H1 (cell line): ENCODE measurements around the gene CYSRT1. TPM values are rescaled to one million over a fixed set of nuclear protein-coding genes. Genes with fewer than 3 reads are reported as not detected.

ENCODE experiments used
- CTCF ChIA-PET: fragments of 300-600 bp; sonication (Branson Sonifier 250); formaldehyde crosslinking; loops from one replicate; lab custom pipeline; 2021; ENCODE audit not compliant: partially characterized antibody; lab: Charles Lee
- POLR2A ChIA-PET: fragments of 300-600 bp; sonication (Branson Sonifier 250); formaldehyde crosslinking; loops from one replicate; lab custom pipeline; 2021; ENCODE audit warnings: inconsistent platforms; ENCODE audit not compliant: partially characterized antibody; lab: Charles Lee
- DNase-seq, 2 experiments: peaks; one replicate each; pipeline versions ENCODE4 v3.0.0 to v3.0.0-alpha.2; 2010 to 2022; ENCODE audit warnings: low spot score in 2 of 2, low read depth in 1 of 2, mixed read lengths in 1 of 2
- FAIRE-seq: peaks from 2 replicates; lab custom pipeline; 2011; peaks lifted over from hg19 to GRCh38; lab: Jason Lieb, UNC
- H2AFZ ChIP-seq: 2 replicates; pipeline ENCODE4 v1.8.1; 2012; ENCODE audit warnings: low read length, inconsistent platforms
- H2AK5ac ChIP-seq: 2 replicates; pipeline ENCODE4 v1.6.1; 2013; ENCODE audit warnings: low read depth, low read length
- H2BK120ac ChIP-seq: replicated peaks from 2 replicates; pipeline ENCODE3; 2013; ENCODE audit warnings: low read depth, low read length, inconsistent platforms
- H2BK12ac ChIP-seq: 2 replicates; pipeline ENCODE4 v1.6.1; 2013; ENCODE audit warnings: low read depth, low read length
- H2BK15ac ChIP-seq: 2 replicates; pipeline ENCODE4 v1.6.1; 2013; ENCODE audit warnings: low read length
- H2BK20ac ChIP-seq: 2 replicates; pipeline ENCODE4 v1.6.1; 2013; ENCODE audit warnings: low read length
- H2BK5ac ChIP-seq: 2 replicates; pipeline ENCODE4 v1.6.1; 2013; ENCODE audit warnings: low read depth, low read length
- H3K14ac ChIP-seq: 2 replicates; pipeline ENCODE4 v1.6.1; 2013; ENCODE audit warnings: inconsistent platforms; ENCODE audit not compliant: insufficient read length
- H3K18ac ChIP-seq: 2 replicates; pipeline ENCODE4 v1.6.1; 2013; ENCODE audit warnings: low read length; ENCODE audit errors: extremely low read depth
- H3K23ac ChIP-seq: 2 replicates; pipeline ENCODE4 v1.6.1; 2013; ENCODE audit warnings: inconsistent platforms; ENCODE audit not compliant: insufficient read length
- H3K23me2 ChIP-seq: 2 replicates; pipeline ENCODE4 v1.6.1; 2013; ENCODE audit warnings: low read depth, low read length
- H3K27ac ChIP-seq: 2 replicates; pipeline ENCODE4 v1.6.1; 2011; ENCODE audit warnings: low read depth, low read length, inconsistent platforms
- H3K27me3 ChIP-seq, 4 experiments: replicated peaks in 1 of 4; 1 replicate in 1 of 4; 2 replicates in 3 of 4; pipeline versions ENCODE4 v1.6.1 to v1.8.1; 2011 to 2013; ENCODE audit warnings: low read length in 3 of 4, mild to moderate bottlenecking in 3 of 4, inconsistent platforms in 2 of 4, mixed read lengths in 2 of 4, moderate library complexity in 1 of 4; ENCODE audit not compliant: control insufficient read depth in 3 of 4, insufficient read depth in 3 of 4; ENCODE audit errors: extremely low read depth in 1 of 4
- H3K36me3 ChIP-seq, 4 experiments: 2 replicates each; pipeline versions ENCODE4 v1.6.1 to v1.8.1; 2011 to 2013; ENCODE audit warnings: mild to moderate bottlenecking in 4 of 4, low read length in 3 of 4, moderate library complexity in 2 of 4, control low read depth in 1 of 4, inconsistent platforms in 1 of 4; ENCODE audit not compliant: insufficient read depth in 4 of 4, control insufficient read depth in 2 of 4
- H3K4ac ChIP-seq: replicated peaks from 2 replicates; pipeline ENCODE3; 2013; ENCODE audit warnings: low read length, low read depth, mixed read lengths, inconsistent platforms; ENCODE audit not compliant: insufficient read length
- H3K4me1 ChIP-seq, 4 experiments: replicated peaks in 1 of 4; 1 replicate in 1 of 4; 2 replicates in 3 of 4; pipeline versions ENCODE4 v1.6.1 to v1.8.1; 2011 to 2013; ENCODE audit warnings: low read length in 3 of 4, inconsistent platforms in 2 of 4, mixed read lengths in 1 of 4; ENCODE audit not compliant: insufficient read depth in 4 of 4, control insufficient read depth in 3 of 4
- H3K4me2 ChIP-seq, 2 experiments: 2 replicates each; pipeline versions ENCODE4 v1.6.1 to v1.8.1; 2011 to 2013; ENCODE audit warnings: low read depth in 2 of 2, low read length in 2 of 2, control low read depth in 1 of 2, inconsistent platforms in 1 of 2, mild to moderate bottlenecking in 1 of 2; ENCODE audit not compliant: insufficient read depth in 1 of 2
- H3K4me3 ChIP-seq, 4 experiments: fragments of 200-600, 300-600 bp in 1 of 4; sonication (generic), shearing (Covaris generic), sonication (Bioruptor Twin) in 1 of 4; 2 replicates each; pipeline versions ENCODE4 v1.5.1 to v1.8.1; 2011 to 2016; ENCODE audit warnings: low read length in 4 of 4, low read depth in 3 of 4, control low read depth in 2 of 4, inconsistent platforms in 2 of 4, mild to moderate bottlenecking in 2 of 4, mixed read lengths in 1 of 4, moderate library complexity in 1 of 4; ENCODE audit not compliant: insufficient read depth in 2 of 4; ENCODE audit errors: extremely low read depth in 1 of 4
- H3K56ac ChIP-seq: replicated peaks from 2 replicates; pipeline ENCODE3; 2013; ENCODE audit warnings: low read depth, mild to moderate bottlenecking, mixed read lengths, low read length, inconsistent platforms; ENCODE audit not compliant: insufficient read length
- H3K79me1 ChIP-seq: 2 replicates; pipeline ENCODE4 v1.6.1; 2013; ENCODE audit warnings: low read depth, low read length, control low read depth
- H3K79me2 ChIP-seq, 2 experiments: 2 replicates each; pipeline versions ENCODE4 v1.6.1 to v1.8.1; 2012 to 2013; ENCODE audit warnings: low read length in 2 of 2, mild to moderate bottlenecking in 2 of 2, inconsistent platforms in 1 of 2; ENCODE audit not compliant: insufficient read depth in 2 of 2, control insufficient read depth in 1 of 2
- H3K9ac ChIP-seq, 4 experiments: replicated peaks in 1 of 4; 1 replicate in 1 of 4; 2 replicates in 3 of 4; pipeline versions ENCODE4 v1.6.1 to v1.8.1; 2011 to 2013; ENCODE audit warnings: low read depth in 3 of 4, low read length in 3 of 4, control low read depth in 2 of 4, mild to moderate bottlenecking in 2 of 4, moderate library complexity in 2 of 4, inconsistent platforms in 1 of 4; ENCODE audit errors: extremely low read depth in 1 of 4
- H3K9me3 ChIP-seq, 2 experiments: 2 replicates each; pipeline versions ENCODE4 v1.6.1 to v1.8.1; 2012 to 2013; ENCODE audit warnings: mild to moderate bottlenecking in 2 of 2, moderate library complexity in 2 of 2, control low read depth in 1 of 2, inconsistent platforms in 1 of 2, low read depth in 1 of 2, low read length in 1 of 2, mixed read lengths in 1 of 2; ENCODE audit not compliant: insufficient read depth in 2 of 2
- H4K20me1 ChIP-seq, 2 experiments: replicated peaks in 1 of 2; 2 replicates each; pipeline versions ENCODE3 to v1.8.1; 2011 to 2013; ENCODE audit warnings: inconsistent platforms in 2 of 2, low read length in 2 of 2, mild to moderate bottlenecking in 1 of 2; ENCODE audit not compliant: insufficient read depth in 2 of 2, control insufficient read depth in 1 of 2
- H4K5ac ChIP-seq: 2 replicates; pipeline ENCODE4 v1.6.1; 2013; ENCODE audit warnings: low read length, low read depth, mixed read lengths, inconsistent platforms; ENCODE audit not compliant: insufficient read length
- H4K8ac ChIP-seq: 2 replicates; pipeline ENCODE4 v1.8.0; 2013; ENCODE audit warnings: mild to moderate bottlenecking, moderate library complexity, low read length, inconsistent platforms; ENCODE audit not compliant: insufficient read depth; ENCODE audit errors: extremely low read depth
- H4K91ac ChIP-seq: replicated peaks from 2 replicates; pipeline ENCODE3; 2013; ENCODE audit warnings: low read length, mixed read lengths, inconsistent platforms; ENCODE audit not compliant: insufficient read length
- BCL11A ChIP-seq, 2 experiments: IDR thresholded peaks; one replicate each; pipeline ENCODE4 v1.6.1; 2011; ENCODE audit warnings: low read depth in 2 of 2, low read length in 2 of 2, mild to moderate bottlenecking in 2 of 2
- CREB1 ChIP-seq: IDR thresholded peaks from 2 replicates; pipeline ENCODE4 v1.6.1; 2012; ENCODE audit warnings: inconsistent platforms
- HDAC6 ChIP-seq: IDR thresholded peaks from one replicate; pipeline ENCODE4 v1.7.1; 2012; ENCODE audit warnings: low read depth, mild to moderate bottlenecking, inconsistent platforms, low read length, moderate library complexity
- PHF8 ChIP-seq: fragments of 200-600 bp; sonication (generic); conservative IDR thresholded peaks from 2 replicates; pipeline ENCODE4 v1.7.1; 2012; ENCODE audit warnings: low read depth, mild to moderate bottlenecking, inconsistent platforms, low read length, moderate library complexity
- POLR2AphosphoS5 ChIP-seq: IDR thresholded peaks from 2 replicates; pipeline ENCODE4 v1.6.1; 2011; ENCODE audit warnings: low read depth, low read length
- RAD21 ChIP-seq, 2 experiments: IDR thresholded peaks in 1 of 2; conservative IDR thresholded peaks in 1 of 2; 2 replicates each; pipeline ENCODE4 v1.6.1; 2011; ENCODE audit warnings: low read depth in 2 of 2, low read length in 2 of 2, improper control_type of control experiment in 1 of 2, inconsistent platforms in 1 of 2, mild to moderate bottlenecking in 1 of 2, moderate library complexity in 1 of 2
- TAF1 ChIP-seq: IDR thresholded peaks from 2 replicates; pipeline ENCODE4 v1.6.1; 2011; ENCODE audit warnings: mild to moderate bottlenecking, low read depth, low read length
- WGBS, 2 experiments: shearing (Covaris generic) in 1 of 2; methylation state at CpG; one replicate each; pipeline versions ENCODE4 v1.1.6 to v1.1.7; 2013 to 2015; ENCODE audit warnings: low lambda C conversion rate in 2 of 2, mixed read lengths in 2 of 2, inconsistent platforms in 1 of 2, low coverage in 1 of 2, missing lambda C conversion rate in 1 of 2; ENCODE audit not compliant: insufficient replicate concordance in 2 of 2, insufficient coverage in 1 of 2, insufficient read length in 1 of 2; ENCODE audit errors: extremely low coverage in 1 of 2, missing lambda C conversion rate in 1 of 2; 5-methylcytosine and 5-hydroxymethylcytosine counted together
- polyA plus RNA-seq, 7 experiments: library from polyadenylated mRNA; depleted of rRNA in 3 of 7; stranded (reverse) in 5 of 7; unstranded in 2 of 7; fragments of >200 nt in 5 of 7; fragments of 200-250 nt in 2 of 7; gene quantifications; 1 replicate in 5 of 7; 2 replicates in 1 of 7; 4 replicates in 1 of 7; pipeline versions ENCODE4 v1.2.1 to v1.2.3, GENCODE V29; 2011 to 2013; ENCODE audit warnings: missing spikeins in 2 of 7, mixed read lengths in 2 of 7
- total RNA-seq: library from RNA; stranded (reverse); fragmentation: NEBNext Ultra II Directional; extraction: Animal tissue kit (Norgen Biotek cat#: 25700); gene quantifications from 2 replicates; pipeline ENCODE4 v1.2.1, GENCODE V29; 2021
- TF ChIP-seq, protein P1 (sequence below): IDR thresholded peaks from 2 replicates; pipeline ENCODE4 v1.6.1; 2011; ENCODE audit warnings: low read depth, mild to moderate bottlenecking, low read length; ENCODE audit not compliant: insufficient read depth

The CYSRT1 gene
- total and polyA plus RNA-seq, 2 of the 8 experiments (the other 6 are each of a cell fraction or from before 2014, with no cell fraction given): 1.0 to 6.5 TPM

- H2BK120ac ChIP-seq: no peak overlapping the region
- no peak overlapping the region for H3K18ac ChIP-seq
- H3K14ac ChIP-seq: no peak overlapping the region
- no peak overlapping the region for H3K4ac ChIP-seq
- H3K27ac ChIP-seq: no peak overlapping the region
- no peak overlapping the region for H3K9ac ChIP-seq
- no peak for TF ChIP-seq BCL11A (IDR thresholded peaks at IDR 0.05; ENCODE audit: low read depth in 2 of 2, low read length in 2 of 2)
- no peak for TF ChIP-seq HDAC6
- no peak for TF ChIP-seq CREB1
- no peak for TF ChIP-seq PHF8
- no peak for TF ChIP-seq TAF1
- TF ChIP-seq RAD21 (IDR thresholded peaks at IDR 0.05 in 1 of 2, conservative IDR thresholded peaks at IDR 0.05 in 1 of 2; ENCODE audit: low read depth in 2 of 2, low read length in 2 of 2): no peak
- TF ChIP-seq, protein P1, sequence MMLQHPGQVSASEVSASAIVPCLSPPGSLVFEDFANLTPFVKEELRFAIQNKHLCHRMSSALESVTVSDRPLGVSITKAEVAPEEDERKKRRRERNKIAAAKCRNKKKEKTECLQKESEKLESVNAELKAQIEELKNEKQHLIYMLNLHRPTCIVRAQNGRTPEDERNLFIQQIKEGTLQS: no peak
- no peak for TF ChIP-seq POLR2AphosphoS5
- TF ChIP-seq, all 59 proteins: peak for 0
- H3K79me1 ChIP-seq: no peaks in the 10 kb centered on the region
- H3K79me2 ChIP-seq: no peaks in the 10 kb centered on the region
- H2BK20ac ChIP-seq: no peak overlapping the region
- POLR2A ChIA-PET: interaction anchor here (47.8 to 69.9 kb wide), 2 partner anchors 7 to 29 kb away, joined by 1462 read pairs; partner anchors contain the start of genes CYSRT1, NDOR1, NELFB and RNF208
- no peak overlapping the region for H3K23ac ChIP-seq
- no peak overlapping the region for H4K5ac ChIP-seq
- CTCF ChIA-PET: interaction anchor here (2.2 to 5.3 kb wide), 3 partner anchors 10 to 27 kb away, joined by 8 to 29 read pairs (median 10); a partner anchor contains a TSS
- peak overlapping the region; percentile 44; the same call in 1 of the 2 replicates for H2BK5ac ChIP-seq
- H2BK15ac ChIP-seq: no peak overlapping the region
- no peak overlapping the region for H4K91ac ChIP-seq
- H4K8ac ChIP-seq: peak overlapping the region; percentile 62; the same call in 1 of the 2 replicates
- no peak overlapping the region for H2AK5ac ChIP-seq
- H3K23me2 ChIP-seq: no peaks in the 10 kb centered on the region
- DNase-seq: no peak
- H2BK12ac ChIP-seq: no peak overlapping the region
- H4K20me1 ChIP-seq: peaks cover 0 to 10% of the 10 kb centered on the region in 2 experiments
- H3K4me3 ChIP-seq: no peak overlapping the region
- FAIRE-seq: no peak
- H2AFZ ChIP-seq: no peak overlapping the region
- WGBS, 2 experiments: 95% methylated on average over 22 of the region's 22 CpGs; no CpG with 5 or more reads in 1 of the 2 experiments
- H3K27me3 ChIP-seq: no peaks in the 10 kb centered on the region
- no peak overlapping the region for H3K4me2 ChIP-seq
- H3K4me1 ChIP-seq: no peaks in the 10 kb centered on the region
- H3K56ac ChIP-seq: no peak overlapping the region
- peaks cover 7 to 36% (median 22%) of the 10 kb centered on the region in 4 experiments for H3K36me3 ChIP-seq
- no peaks in the 10 kb centered on the region for H3K9me3 ChIP-seq
These were observed 39.1 kb downstream of the CYSRT1 start for GRCh38 chr9:137264067-137264466.
